ENCODE data around the gene TFAP2C.
"Not testable (repeated sequence)": the region's sequence is repeated elsewhere in the genome, so short reads cannot be mapped to it uniquely, and the experiment has no call there.

The TFAP2C gene

GRCh38 chr20:56656632-56657031 lies 27.5 kb downstream of the TFAP2C start:
- no peak for DNase-seq (ENCODE audit: low read depth)

- no peak for DNase-seq (ENCODE audit: low read depth)
These were observed 28.8 kb downstream of the TFAP2C start for GRCh38 chr20:56657879-56658278.

GRCh38 chr20:56658341-56658947 lies 29.3 kb downstream of the TFAP2C start:
- DNase-seq (ENCODE audit: low read depth) = not testable (repeated sequence)

- no peak for DNase-seq (ENCODE audit: low read depth)
These were observed 34.6 kb downstream of the TFAP2C start for GRCh38 chr20:56663660-56664059.

GRCh38 chr20:56664796-56665195 lies 35.7 kb downstream of the TFAP2C start:
- no peak for DNase-seq (ENCODE audit: low read depth)

- DNase-seq (ENCODE audit: low read depth) = no peak
These were observed 36.7 kb downstream of the TFAP2C start for GRCh38 chr20:56665806-56666205.

- DNase-seq (ENCODE audit: low read depth) = no peak
These were observed 44.3 kb downstream of the TFAP2C start for GRCh38 chr20:56673450-56673849.

- no peak for DNase-seq (ENCODE audit: low read depth)
These were observed 46.9 kb downstream of the TFAP2C start for GRCh38 chr20:56676001-56676400.

GRCh38 chr20:56676679-56677078 lies 47.6 kb downstream of the TFAP2C start:
- no peak for DNase-seq (ENCODE audit: low read depth)

- DNase-seq (ENCODE audit: low read depth) = no peak
These were observed 54.2 kb downstream of the TFAP2C start for GRCh38 chr20:56683077-56683865.

- DNase-seq (ENCODE audit: low read depth) = no peak
These were observed 56.8 kb downstream of the TFAP2C start for GRCh38 chr20:56685879-56686278.

- DNase-seq (ENCODE audit: low read depth) = no peak
These were observed 58.0 kb downstream of the TFAP2C start for GRCh38 chr20:56687061-56687460.

GRCh38 chr20:56688106-56688505 lies 59.0 kb downstream of the TFAP2C start:
- no peak for DNase-seq (ENCODE audit: low read depth)
